ENCODE measurements around the gene CYP24A1. TPM values are rescaled to one million over a fixed set of nuclear protein-coding genes. Genes with fewer than 3 reads are reported as not detected.
"Not testable (repeated sequence)": the region's sequence is repeated elsewhere in the genome, so short reads cannot be mapped to it uniquely, and the experiment has no call there.

Gene CYP24A1
- total RNA-seq, 1 donor from 2014 or later, result 0.73 TPM

DNA sequence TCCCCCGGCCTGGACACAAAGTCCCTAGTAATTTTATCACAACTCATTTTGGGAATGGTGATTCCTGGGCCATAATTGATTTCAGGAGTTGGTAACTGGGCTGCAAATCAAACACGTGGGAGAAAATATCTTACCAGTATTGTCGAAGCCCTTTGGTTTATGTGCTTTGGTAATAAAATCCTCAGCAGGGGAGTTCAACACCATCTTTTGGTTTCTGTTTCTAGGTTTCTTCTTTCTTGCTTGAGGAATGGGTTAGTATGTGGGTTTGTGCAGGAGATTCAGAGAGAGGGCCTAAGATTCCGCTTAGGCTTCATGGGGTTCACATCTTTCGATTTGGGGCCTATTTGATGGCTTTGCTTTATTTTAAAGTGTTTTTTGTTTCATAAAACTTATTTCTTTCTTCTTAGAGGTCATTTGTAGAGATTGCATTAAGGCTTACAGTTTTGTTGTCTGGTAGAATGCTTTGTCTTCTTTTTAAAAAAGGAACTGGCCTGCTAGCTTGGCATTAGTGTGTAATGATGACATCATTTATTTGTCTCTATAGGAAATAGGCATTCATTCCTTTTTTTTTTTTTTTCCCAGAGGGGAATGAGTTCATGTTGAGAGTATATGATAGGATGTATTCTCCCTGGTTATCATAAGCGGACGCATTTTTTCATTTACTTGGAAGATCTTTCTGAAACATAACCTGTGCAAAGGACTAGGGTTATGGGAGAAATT is 45.8 kb downstream of the CYP24A1 start:
- Histone ChIP-seq H4K20me1 (ENCODE audit: insufficient read depth, low read length) (no peaks in the 10 kb centered on the region), H3K4me1 (ENCODE audit: insufficient read depth, low read length) (peaks cover 26% of the 10 kb centered on the region), H3K36me3 (ENCODE audit: insufficient read depth, low read length) (no peaks in the 10 kb centered on the region), H3K4me3 (ENCODE audit: insufficient read depth, low read depth, low read length) (no peak overlapping the region), H3K9me3 (ENCODE audit: insufficient read depth, low read depth, low read length) (no peaks in the 10 kb centered on the region), H3K79me2 (ENCODE audit: insufficient read depth, low read length) (no peaks in the 10 kb centered on the region), H3K4me2 (ENCODE audit: low read length) (peak overlapping the region; percentile 21), H3K27me3 (ENCODE audit: insufficient read depth, low read length) (no peaks in the 10 kb centered on the region), H3K9ac (ENCODE audit: low read length) (peak overlapping the region; percentile 35), H3K27ac (ENCODE audit: low read depth, low read length) (peak overlapping the region; percentile 13), H2AFZ (ENCODE audit: low read depth, low read length) (no peak overlapping the region)
- H3K36me3 Mint-ChIP-seq (ENCODE audit: low read depth, unreplicated experiment), result no peaks in the 10 kb centered on the region
- H3K27ac Mint-ChIP-seq (ENCODE audit: unreplicated experiment), result peak overlapping the region; percentile 41
- H3K9me3 Mint-ChIP-seq (ENCODE audit: unreplicated experiment), result no peaks in the 10 kb centered on the region
- FAIRE-seq (no peak), DNase-seq (ENCODE audit: low read depth) (no peak)
- no peak overlapping the region for H3K4me3 Mint-ChIP-seq (ENCODE audit: unreplicated experiment)
- peaks cover 34% of the 10 kb centered on the region for H3K4me1 Mint-ChIP-seq (ENCODE audit: low read depth, unreplicated experiment)
- no peak for TF ChIP-seq EZH2 (IDR thresholded peaks at IDR 0.05; ENCODE audit: insufficient read depth, low read length)
- TF ChIP-seq, protein P1, sequence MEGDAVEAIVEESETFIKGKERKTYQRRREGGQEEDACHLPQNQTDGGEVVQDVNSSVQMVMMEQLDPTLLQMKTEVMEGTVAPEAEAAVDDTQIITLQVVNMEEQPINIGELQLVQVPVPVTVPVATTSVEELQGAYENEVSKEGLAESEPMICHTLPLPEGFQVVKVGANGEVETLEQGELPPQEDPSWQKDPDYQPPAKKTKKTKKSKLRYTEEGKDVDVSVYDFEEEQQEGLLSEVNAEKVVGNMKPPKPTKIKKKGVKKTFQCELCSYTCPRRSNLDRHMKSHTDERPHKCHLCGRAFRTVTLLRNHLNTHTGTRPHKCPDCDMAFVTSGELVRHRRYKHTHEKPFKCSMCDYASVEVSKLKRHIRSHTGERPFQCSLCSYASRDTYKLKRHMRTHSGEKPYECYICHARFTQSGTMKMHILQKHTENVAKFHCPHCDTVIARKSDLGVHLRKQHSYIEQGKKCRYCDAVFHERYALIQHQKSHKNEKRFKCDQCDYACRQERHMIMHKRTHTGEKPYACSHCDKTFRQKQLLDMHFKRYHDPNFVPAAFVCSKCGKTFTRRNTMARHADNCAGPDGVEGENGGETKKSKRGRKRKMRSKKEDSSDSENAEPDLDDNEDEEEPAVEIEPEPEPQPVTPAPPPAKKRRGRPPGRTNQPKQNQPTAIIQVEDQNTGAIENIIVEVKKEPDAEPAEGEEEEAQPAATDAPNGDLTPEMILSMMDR (IDR thresholded peaks at IDR 0.05; ENCODE audit: insufficient read depth, low read depth, low read length), result no peak
- no peaks in the 10 kb centered on the region for H3K27me3 Mint-ChIP-seq (ENCODE audit: low read depth, unreplicated experiment)

DNA sequence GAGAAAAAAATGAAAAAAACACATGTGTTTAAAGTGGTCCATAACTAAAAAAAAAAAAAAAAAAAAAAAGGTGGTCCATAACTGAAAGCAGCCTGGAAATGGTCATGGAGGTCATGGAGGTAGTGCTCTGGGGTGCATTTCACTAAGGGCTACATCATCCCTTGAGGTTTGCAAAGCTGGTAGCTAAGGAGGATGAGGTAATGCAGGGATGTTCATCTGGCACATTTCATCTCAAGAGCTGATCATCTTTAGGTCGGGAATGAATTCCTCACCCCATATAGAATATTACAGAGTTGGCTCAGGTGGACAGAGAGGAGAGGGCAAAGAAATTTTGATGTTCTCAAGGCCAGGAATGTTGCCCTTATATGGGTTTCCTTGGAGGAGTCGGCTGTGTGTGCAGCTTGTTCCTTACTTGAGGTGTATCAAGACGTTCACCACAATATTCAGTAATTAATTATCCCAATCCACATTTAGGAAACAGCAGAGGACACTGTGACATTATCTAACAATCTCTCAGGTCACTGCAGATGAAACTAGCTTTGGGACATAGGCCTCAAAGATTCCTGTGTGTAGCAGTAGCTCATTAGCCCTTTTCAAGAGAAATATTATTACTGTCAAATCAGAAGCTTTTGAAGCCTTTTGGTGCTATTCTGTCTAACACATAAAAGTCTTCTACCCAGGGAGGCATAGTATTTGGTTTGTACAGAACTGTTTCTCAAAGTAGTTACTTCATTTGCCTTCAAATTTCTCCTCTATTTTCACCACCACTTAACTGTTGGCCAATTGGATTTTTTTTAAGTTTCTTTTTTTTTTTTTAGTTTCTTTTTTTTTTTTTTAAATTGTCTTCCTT is 46.8 kb downstream of the CYP24A1 start:
- no peaks in the 10 kb centered on the region for H3K27me3 ChIP-seq (ENCODE audit: insufficient read depth, low read length)
- peaks cover 42% of the 10 kb centered on the region for H3K4me1 Mint-ChIP-seq (ENCODE audit: low read depth, unreplicated experiment)
- DNase-seq (ENCODE audit: low read depth) (no peak), FAIRE-seq (no peak)
- no peak overlapping the region for H3K27ac ChIP-seq (ENCODE audit: low read depth, low read length)
- no peaks in the 10 kb centered on the region for H3K9me3 Mint-ChIP-seq (ENCODE audit: unreplicated experiment)
- H3K4me3 ChIP-seq (ENCODE audit: insufficient read depth, low read depth, low read length), result no peak overlapping the region
- TF ChIP-seq, protein P1 (IDR thresholded peaks at IDR 0.05; ENCODE audit: insufficient read depth, low read depth, low read length), result no peak
- TF ChIP-seq EZH2 (IDR thresholded peaks at IDR 0.05; ENCODE audit: insufficient read depth, low read length), result no peak
- H4K20me1 ChIP-seq (ENCODE audit: insufficient read depth, low read length), result no peaks in the 10 kb centered on the region
- H3K9me3 ChIP-seq (ENCODE audit: insufficient read depth, low read depth, low read length), result no peaks in the 10 kb centered on the region
- no peak overlapping the region for H2AFZ ChIP-seq (ENCODE audit: low read depth, low read length)
- no peaks in the 10 kb centered on the region for H3K27me3 Mint-ChIP-seq (ENCODE audit: low read depth, unreplicated experiment)
- H3K79me2 ChIP-seq (ENCODE audit: insufficient read depth, low read length), result no peaks in the 10 kb centered on the region
- no peak overlapping the region for H3K4me3 Mint-ChIP-seq (ENCODE audit: unreplicated experiment)
- H3K4me1 ChIP-seq (ENCODE audit: insufficient read depth, low read length), result peaks cover 29% of the 10 kb centered on the region
- H3K4me2 ChIP-seq (ENCODE audit: low read length), result no peak overlapping the region
- no peaks in the 10 kb centered on the region for H3K36me3 Mint-ChIP-seq (ENCODE audit: low read depth, unreplicated experiment)
- no peaks in the 10 kb centered on the region for H3K36me3 ChIP-seq (ENCODE audit: insufficient read depth, low read length)
- H3K27ac Mint-ChIP-seq (ENCODE audit: unreplicated experiment), result peak overlapping the region; percentile 73
- H3K9ac ChIP-seq (ENCODE audit: low read length), result no peak overlapping the region

DNA sequence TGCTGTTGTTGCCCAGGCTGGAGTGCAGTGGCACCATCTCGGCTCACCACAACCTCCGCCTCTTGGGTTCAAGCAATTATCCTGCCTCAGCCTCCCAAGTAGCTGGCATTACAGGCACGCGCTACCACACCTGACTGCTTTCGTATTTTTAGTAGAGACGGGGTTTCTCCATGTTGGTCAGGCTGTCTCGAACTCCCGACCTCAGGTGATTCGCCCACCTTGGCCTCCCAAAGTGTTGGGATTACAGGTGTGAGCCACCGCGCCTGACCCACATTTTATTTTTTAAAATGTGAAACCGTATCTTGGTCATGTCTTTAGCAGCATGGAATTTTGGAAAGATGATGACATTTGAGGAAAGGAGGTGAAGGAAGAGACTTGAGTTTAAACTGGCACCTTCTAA is 47.5 kb downstream of the CYP24A1 start:
- H3K79me2 ChIP-seq (ENCODE audit: insufficient read depth, low read length); H3K9me3 Mint-ChIP-seq (ENCODE audit: unreplicated experiment); DNase-seq (ENCODE audit: low read depth); H3K4me2 ChIP-seq (ENCODE audit: low read length); H3K36me3 Mint-ChIP-seq (ENCODE audit: low read depth, unreplicated experiment); H3K9ac ChIP-seq (ENCODE audit: low read length); H3K9me3 ChIP-seq (ENCODE audit: insufficient read depth, low read depth, low read length); H4K20me1 ChIP-seq (ENCODE audit: insufficient read depth, low read length); H2AFZ ChIP-seq (ENCODE audit: low read depth, low read length); H3K36me3 ChIP-seq (ENCODE audit: insufficient read depth, low read length); H3K27me3 Mint-ChIP-seq (ENCODE audit: low read depth, unreplicated experiment); H3K4me3 Mint-ChIP-seq (ENCODE audit: unreplicated experiment); H3K4me3 ChIP-seq (ENCODE audit: insufficient read depth, low read depth, low read length); H3K27ac ChIP-seq (ENCODE audit: low read depth, low read length); H3K27me3 ChIP-seq (ENCODE audit: insufficient read depth, low read length); FAIRE-seq: not testable (repeated sequence)
- Mint-ChIP-seq H3K27ac (ENCODE audit: unreplicated experiment) (peak overlapping the region; percentile 73), H3K4me1 (ENCODE audit: low read depth, unreplicated experiment) (peaks cover 48% of the 10 kb centered on the region)
- peaks cover 32% of the 10 kb centered on the region for H3K4me1 ChIP-seq (ENCODE audit: insufficient read depth, low read length)
